Calu3 (cell line): ENCODE results near the gene GBF1. TPM values are rescaled to one million over a fixed set of nuclear protein-coding genes. Genes with fewer than 3 reads are reported as not detected.
A peak's percentile ranks its signal among the peaks of the same experiment; 100 is the strongest.

Source experiments
- BruUV-seq: library from RNA; stranded (reverse); fragments of 400-500 nt; replicated peaks from 2 replicates; lab custom pipeline; 2021; lab: Mats Ljungman, UMichigan
- CTCF ChIA-PET: fragments of 300-600 bp; sonication (Branson Sonifier 250); formaldehyde crosslinking; loops from one replicate; lab custom pipeline; 2022; ENCODE audit warnings: antibody characterized with exemption; lab: Charles Lee
- DNase-seq: peaks from one replicate; pipeline ENCODE4 v3.0.0; 2022
- H3K27ac Mint-ChIP-seq: one replicate; pipeline ENCODE4 v1.8.0; 2022; ENCODE audit warnings: mixed read lengths; ENCODE audit not compliant: unreplicated experiment
- H3K27me3 Mint-ChIP-seq: one replicate; pipeline ENCODE4 v1.8.0; 2022; ENCODE audit warnings: mixed read lengths; ENCODE audit not compliant: unreplicated experiment
- H3K36me3 Mint-ChIP-seq: one replicate; pipeline ENCODE4 v1.8.0; 2022; ENCODE audit warnings: mild to moderate bottlenecking, moderate library complexity, mixed read lengths; ENCODE audit not compliant: insufficient read depth, unreplicated experiment
- H3K4me1 Mint-ChIP-seq: one replicate; pipeline ENCODE4 v1.8.0; 2022; ENCODE audit warnings: mild to moderate bottlenecking, low read depth, mixed read lengths; ENCODE audit not compliant: unreplicated experiment
- H3K4me3 Mint-ChIP-seq: one replicate; pipeline ENCODE4 v1.8.0; 2022; ENCODE audit warnings: mild to moderate bottlenecking, low read depth, moderate library complexity, mixed read lengths; ENCODE audit not compliant: unreplicated experiment
- H3K9me3 Mint-ChIP-seq: one replicate; pipeline ENCODE4 v1.8.0; 2022; ENCODE audit warnings: low read depth, mixed read lengths; ENCODE audit not compliant: unreplicated experiment
- CTCF ChIP-seq: fragments of 200-600 bp; IDR thresholded peaks from one replicate; pipeline ENCODE4 v1.8.0; 2022; ENCODE audit warnings: antibody characterized with exemption; ENCODE audit not compliant: unreplicated experiment
- intact Hi-C: fragments of 100-400 bp; cut with micrococcal nuclease; formaldehyde crosslinking; loops from one replicate; pipeline ENCODE4 v1.10.0; 2022; ENCODE audit not compliant: unreplicated experiment
- total RNA-seq: library from RNA; stranded (reverse); gene quantifications from 2 replicates; pipeline ENCODE4 v1.2.3, GENCODE V29; 2022

GBF1 gene
- total RNA-seq, 1 experiment from 2014 or later, result 36.1 TPM

- no peaks in the 10 kb centered on the region for H3K36me3 Mint-ChIP-seq
- no peak overlapping the region for H3K4me3 Mint-ChIP-seq
- peaks cover 2% of the 10 kb centered on the region for H3K4me1 Mint-ChIP-seq
- CTCF ChIA-PET, result interaction anchor here (0.7 kb wide), 1 partner anchor 130 kb away, joined by 5 read pairs; no protein-coding TSS in a partner anchor
- H3K27me3 Mint-ChIP-seq, result peaks cover 14% of the 10 kb centered on the region
- intact Hi-C loops, result no loop called here
- no peak for TF ChIP-seq CTCF
- BruUV-seq, result no TSS peak
- no peak overlapping the region for H3K27ac Mint-ChIP-seq
- H3K9me3 Mint-ChIP-seq, result no peaks in the 10 kb centered on the region
- DNase-seq, result no peak
Measured at GRCh38 chr10:102220612-102221011, 24.7 kb upstream of the GBF1 start.

GRCh38 chr10:102222797-102223196 lies 22.5 kb upstream of the GBF1 start:
- H3K4me3 Mint-ChIP-seq, result no peak overlapping the region
- H3K4me1 Mint-ChIP-seq, result peaks cover 6% of the 10 kb centered on the region
- TF ChIP-seq CTCF, result no peak
- CTCF ChIA-PET, result no interaction called here
- no peak for DNase-seq
- no peak overlapping the region for H3K27ac Mint-ChIP-seq
- BruUV-seq, result no TSS peak
- H3K36me3 Mint-ChIP-seq, result no peaks in the 10 kb centered on the region
- intact Hi-C loops, result no loop called here
- H3K27me3 Mint-ChIP-seq, result peaks cover 32% of the 10 kb centered on the region
- H3K9me3 Mint-ChIP-seq, result no peaks in the 10 kb centered on the region

GRCh38 chr10:102225646-102226541 lies 19.4 kb upstream of the GBF1 start, which contains the start of gene ELOVL3:
ELOVL3 (plus strand) TSS chr10:102226299; CDS start chr10:102226549, 250 bp downstream.
- Mint-ChIP-seq H3K36me3 (peaks cover 8% of the 10 kb centered on the region), H3K9me3 (no peaks in the 10 kb centered on the region), H3K4me3 (peak within 1 kb of the TSS; percentile 67), H3K4me1 (peaks cover 6% of the 10 kb centered on the region), H3K27me3 (peaks cover 46% of the 10 kb centered on the region), H3K27ac (no peak within 1 kb of the TSS)
- TF ChIP-seq CTCF, result no peak
- BruUV-seq, result no TSS peak
- CTCF ChIA-PET, result interaction anchor here (0.7 to 1.4 kb wide), 4 partner anchors 56 to 168 kb away, joined by 3 read pairs; no protein-coding TSS in a partner anchor
- intact Hi-C loops, result no loop called here
- DNase-seq, result peak; percentile 85

GRCh38 chr10:102226542-102226870 lies 18.8 kb upstream of the GBF1 start:
- peaks cover 40% of the 10 kb centered on the region for H3K27me3 Mint-ChIP-seq
- H3K9me3 Mint-ChIP-seq, result no peaks in the 10 kb centered on the region
- peak overlapping the region; percentile 67 for H3K4me3 Mint-ChIP-seq
- H3K36me3 Mint-ChIP-seq, result peaks cover 14% of the 10 kb centered on the region
- no peak overlapping the region for H3K27ac Mint-ChIP-seq
- intact Hi-C loops, result no loop called here
- no peak for DNase-seq
- H3K4me1 Mint-ChIP-seq, result peaks cover 6% of the 10 kb centered on the region
- CTCF ChIA-PET, result interaction anchor here (0.7 to 1.6 kb wide), 5 partner anchors 57 to 168 kb away, joined by 3 to 5 read pairs (median 3); no protein-coding TSS in a partner anchor
- no TSS peak for BruUV-seq
- no peak for TF ChIP-seq CTCF
